GM12878 (cell line): ENCODE data around the gene HAP1. TPM values are rescaled to one million over a fixed set of nuclear protein-coding genes. Genes with fewer than 3 reads are reported as not detected.

Experiments
- MTA3 ChIP-seq: IDR thresholded peaks from 2 replicates; pipeline ENCODE4 v1.6.1; 2012; ENCODE audit warnings: low read length, inconsistent platforms, borderline replicate concordance
- PAX5 ChIP-seq: IDR thresholded peaks from 2 replicates; pipeline ENCODE4 v1.6.1; 2011; ENCODE audit warnings: low read depth, low read length, borderline replicate concordance
- SIN3A ChIP-seq: IDR thresholded peaks from 2 replicates; pipeline ENCODE4 v1.6.1; 2012; ENCODE audit warnings: low read depth, low read length, improper control_type of control experiment
- SMAD1 ChIP-seq: fragments of 450-650 bp; IDR thresholded peaks from 2 replicates; pipeline ENCODE4 v1.6.1; 2018; ENCODE audit warnings: mild to moderate bottlenecking, low read depth; ENCODE audit not compliant: partially characterized antibody
- TAF1 ChIP-seq: IDR thresholded peaks from 2 replicates; pipeline ENCODE4 v1.6.1; 2011; ENCODE audit warnings: mild to moderate bottlenecking, low read depth, low read length, borderline replicate concordance
- YY1 ChIP-seq: IDR thresholded peaks from 2 replicates; pipeline ENCODE4 v1.6.1; 2011; ENCODE audit warnings: low read depth, mild to moderate bottlenecking, low read length
- polyA plus RNA-seq, 11 experiments: library from polyadenylated mRNA; depleted of rRNA in 4 of 11; unstranded in 6 of 11; stranded (reverse) in 5 of 11; fragments of >200 nt; fragmentation: Nextera tagmentation in 4 of 11; fragmentation: Illumina TruSeq in 1 of 11; extraction: Ambion mirVana in 4 of 11; extraction: Trizol in 1 of 11; gene quantifications; 1 replicate in 1 of 11; 2 replicates in 10 of 11; pipeline versions ENCODE4 v1.2.1 to v1.2.3, GENCODE V29; 2011 to 2016; ENCODE audit warnings: inconsistent platforms in 2 of 11, missing spikeins in 2 of 11, low read depth in 1 of 11
- total RNA-seq, 4 experiments: library from RNA; depleted of rRNA in 3 of 4; stranded (reverse); fragments of >200 nt in 3 of 4; fragmentation: Illumina TruSeq in 1 of 4; extraction: Trizol in 1 of 4; gene quantifications; 2 replicates each; pipeline versions ENCODE4 v1.2.1 to v1.2.3, GENCODE V29; 2013 to 2021
- TF ChIP-seq, protein P1 (sequence below): fragments of 450-650 bp; formaldehyde crosslinking; IDR thresholded peaks from 2 replicates; pipeline ENCODE4 v1.5.0; 2022; ENCODE audit warnings: mild to moderate bottlenecking, missing genetic modification characterization
- TF ChIP-seq, protein P2 (sequence below): fragments of 450-650 bp; conservative IDR thresholded peaks from 2 replicates; pipeline ENCODE4 v1.6.1; 2017; ENCODE audit warnings: mild to moderate bottlenecking, moderate library complexity

HAP1 gene
- total and polyA plus RNA-seq, 10 of the 15 experiments (the other 5 are each of a cell fraction or from before 2014, with no cell fraction given): not detected

DNA sequence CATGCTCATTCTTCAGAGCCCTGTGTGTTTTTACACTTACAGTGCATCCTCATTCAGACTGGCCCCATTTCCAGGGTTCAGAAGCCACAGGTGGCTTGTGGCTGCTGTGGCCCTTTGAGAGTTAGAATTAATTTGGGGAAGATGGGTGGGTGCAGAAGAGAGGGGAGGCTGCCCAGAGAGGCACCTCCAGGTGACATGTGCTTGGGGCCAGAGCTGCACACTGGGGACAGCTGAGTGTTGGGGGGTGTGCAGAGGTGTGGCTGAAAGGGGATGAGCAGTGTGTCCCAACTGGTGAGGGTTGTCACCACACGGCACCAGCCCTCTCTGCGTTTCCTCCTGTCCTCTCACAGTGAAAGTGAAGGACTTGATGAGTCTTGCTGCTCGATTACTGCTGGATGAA lies 52.7 kb downstream of the HAP1 start (continued):
- TF ChIP-seq, protein P1, sequence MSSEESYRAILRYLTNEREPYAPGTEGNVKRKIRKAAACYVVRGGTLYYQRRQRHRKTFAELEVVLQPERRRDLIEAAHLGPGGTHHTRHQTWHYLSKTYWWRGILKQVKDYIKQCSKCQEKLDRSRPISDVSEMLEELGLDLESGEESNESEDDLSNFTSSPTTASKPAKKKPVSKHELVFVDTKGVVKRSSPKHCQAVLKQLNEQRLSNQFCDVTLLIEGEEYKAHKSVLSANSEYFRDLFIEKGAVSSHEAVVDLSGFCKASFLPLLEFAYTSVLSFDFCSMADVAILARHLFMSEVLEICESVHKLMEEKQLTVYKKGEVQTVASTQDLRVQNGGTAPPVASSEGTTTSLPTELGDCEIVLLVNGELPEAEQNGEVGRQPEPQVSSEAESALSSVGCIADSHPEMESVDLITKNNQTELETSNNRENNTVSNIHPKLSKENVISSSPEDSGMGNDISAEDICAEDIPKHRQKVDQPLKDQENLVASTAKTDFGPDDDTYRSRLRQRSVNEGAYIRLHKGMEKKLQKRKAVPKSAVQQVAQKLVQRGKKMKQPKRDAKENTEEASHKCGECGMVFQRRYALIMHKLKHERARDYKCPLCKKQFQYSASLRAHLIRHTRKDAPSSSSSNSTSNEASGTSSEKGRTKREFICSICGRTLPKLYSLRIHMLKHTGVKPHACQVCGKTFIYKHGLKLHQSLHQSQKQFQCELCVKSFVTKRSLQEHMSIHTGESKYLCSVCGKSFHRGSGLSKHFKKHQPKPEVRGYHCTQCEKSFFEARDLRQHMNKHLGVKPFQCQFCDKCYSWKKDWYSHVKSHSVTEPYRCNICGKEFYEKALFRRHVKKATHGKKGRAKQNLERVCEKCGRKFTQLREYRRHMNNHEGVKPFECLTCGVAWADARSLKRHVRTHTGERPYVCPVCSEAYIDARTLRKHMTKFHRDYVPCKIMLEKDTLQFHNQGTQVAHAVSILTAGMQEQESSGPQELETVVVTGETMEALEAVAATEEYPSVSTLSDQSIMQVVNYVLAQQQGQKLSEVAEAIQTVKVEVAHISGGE: no peak
- TF ChIP-seq TAF1 (no peak), SMAD1 (no peak), PAX5 (no peak), MTA3 (no peak), SIN3A (no peak), YY1 (no peak)
- TF ChIP-seq, protein P2, sequence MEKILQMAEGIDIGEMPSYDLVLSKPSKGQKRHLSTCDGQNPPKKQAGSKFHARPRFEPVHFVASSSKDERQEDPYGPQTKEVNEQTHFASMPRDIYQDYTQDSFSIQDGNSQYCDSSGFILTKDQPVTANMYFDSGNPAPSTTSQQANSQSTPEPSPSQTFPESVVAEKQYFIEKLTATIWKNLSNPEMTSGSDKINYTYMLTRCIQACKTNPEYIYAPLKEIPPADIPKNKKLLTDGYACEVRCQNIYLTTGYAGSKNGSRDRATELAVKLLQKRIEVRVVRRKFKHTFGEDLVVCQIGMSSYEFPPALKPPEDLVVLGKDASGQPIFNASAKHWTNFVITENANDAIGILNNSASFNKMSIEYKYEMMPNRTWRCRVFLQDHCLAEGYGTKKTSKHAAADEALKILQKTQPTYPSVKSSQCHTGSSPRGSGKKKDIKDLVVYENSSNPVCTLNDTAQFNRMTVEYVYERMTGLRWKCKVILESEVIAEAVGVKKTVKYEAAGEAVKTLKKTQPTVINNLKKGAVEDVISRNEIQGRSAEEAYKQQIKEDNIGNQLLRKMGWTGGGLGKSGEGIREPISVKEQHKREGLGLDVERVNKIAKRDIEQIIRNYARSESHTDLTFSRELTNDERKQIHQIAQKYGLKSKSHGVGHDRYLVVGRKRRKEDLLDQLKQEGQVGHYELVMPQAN: no peak
